Tibial nerve (tissue), 3 donors: ENCODE measurements around the gene RASA1.

Experiments used
- CTCF ChIP-seq, 5 experiments: fragments of 200-600 bp in 3 of 5; fragments of 450-650 bp in 2 of 5; sonication (generic) in 3 of 5; IDR thresholded peaks; one replicate each; pipeline ENCODE4 v1.5.1; 2016 to 2019; ENCODE audit warnings: antibody characterized with exemption in 5 of 5, mild to moderate bottlenecking in 3 of 5, moderate library complexity in 2 of 5
- POLR2A ChIP-seq, 2 donors: fragments of 450-650 bp; IDR thresholded peaks; one replicate each; pipeline ENCODE4 v1.6.1; 2017; ENCODE audit warnings: antibody characterized with exemption in 2 of 2, mild to moderate bottlenecking in 2 of 2, moderate library complexity in 2 of 2

- no peak for TF ChIP-seq POLR2A (IDR thresholded peaks at IDR 0.05)
- no peak for TF ChIP-seq CTCF (IDR thresholded peaks at IDR 0.05)
Observed at GRCh38 chr5:87252283-87252605, 15.4 kb upstream of the RASA1 start.
